Progenitor cell of endocrine pancreas (in vitro differentiated cells): ENCODE results near the gene NFYC. TPM values are rescaled to one million over a fixed set of nuclear protein-coding genes. Genes with fewer than 3 reads are reported as not detected.
"Not testable (repeated sequence)": the region's sequence is repeated elsewhere in the genome, so short reads cannot be mapped to it uniquely, and the experiment has no call there.

Source experiments
- DNase-seq: peaks from one replicate; pipeline ENCODE4 v3.0.0; 2021; ENCODE audit warnings: low spot score; ENCODE audit not compliant: unreplicated experiment
- H3K27ac Mint-ChIP-seq: 2 replicates; pipeline ENCODE4 v1.8.0; 2021; ENCODE audit warnings: mild to moderate bottlenecking, moderate library complexity, mixed read lengths
- H3K27me3 Mint-ChIP-seq: 2 replicates; pipeline ENCODE4 v1.8.0; 2021; ENCODE audit warnings: mixed read lengths
- H3K36me3 Mint-ChIP-seq: 2 replicates; pipeline ENCODE4 v1.8.0; 2022; ENCODE audit warnings: mixed read lengths; ENCODE audit not compliant: insufficient read depth
- H3K4me1 Mint-ChIP-seq: 2 replicates; pipeline ENCODE4 v1.8.0; 2021; ENCODE audit warnings: low read depth, mixed read lengths
- H3K4me3 Mint-ChIP-seq: 2 replicates; pipeline ENCODE4 v1.8.0; 2021; ENCODE audit warnings: low read depth, mild to moderate bottlenecking, moderate library complexity, mixed read lengths
- H3K9me3 Mint-ChIP-seq: 2 replicates; pipeline ENCODE4 v1.8.0; 2021; ENCODE audit warnings: low read depth, mixed read lengths
- CTCF ChIP-seq: fragments of 200-600 bp; sonication (generic); IDR thresholded peaks from one replicate; pipeline ENCODE4 v1.5.0; 2021; ENCODE audit warnings: antibody characterized with exemption, mild to moderate bottlenecking; ENCODE audit not compliant: unreplicated experiment
- total RNA-seq: library from RNA; stranded (reverse); gene quantifications from 2 replicates; pipeline ENCODE4 v1.2.1, GENCODE V29; 2021

NFYC gene
- total RNA-seq, 1 donor from 2014 or later = 73.4 TPM

- H3K4me1 Mint-ChIP-seq = peaks cover 2% of the 10 kb centered on the region
- no peak for DNase-seq
- TF ChIP-seq CTCF = no peak
- H3K27ac Mint-ChIP-seq = no peak overlapping the region
- H3K4me3 Mint-ChIP-seq = no peak overlapping the region
- H3K36me3 Mint-ChIP-seq = no peaks in the 10 kb centered on the region
- no peaks in the 10 kb centered on the region for H3K27me3 Mint-ChIP-seq
- H3K9me3 Mint-ChIP-seq = no peaks in the 10 kb centered on the region
Observed at GRCh38 chr1:40699787-40700186, 8.3 kb downstream of the NFYC start.

- Mint-ChIP-seq H3K4me3 (no peak overlapping the region), H3K27ac (no peak overlapping the region), H3K27me3 (no peaks in the 10 kb centered on the region), H3K4me1 (peaks cover 7% of the 10 kb centered on the region), H3K36me3 (no peaks in the 10 kb centered on the region), H3K9me3 (no peaks in the 10 kb centered on the region)
- TF ChIP-seq CTCF = no peak
- DNase-seq = no peak
Observed at GRCh38 chr1:40701684-40702083, 10.2 kb downstream of the NFYC start.

- not testable (repeated sequence) for H3K4me1 Mint-ChIP-seq, H3K27me3 Mint-ChIP-seq, H3K4me3 Mint-ChIP-seq, H3K27ac Mint-ChIP-seq, H3K9me3 Mint-ChIP-seq, H3K36me3 Mint-ChIP-seq, DNase-seq
Observed at GRCh38 chr1:40702810-40703209, 11.3 kb downstream of the NFYC start.

GRCh38 chr1:40703316-40703715, 11.8 kb downstream of the NFYC start:
- Mint-ChIP-seq H3K27ac (no peak overlapping the region), H3K4me3 (no peak overlapping the region), H3K9me3 (no peaks in the 10 kb centered on the region), H3K27me3 (no peaks in the 10 kb centered on the region), H3K4me1 (peaks cover 7% of the 10 kb centered on the region), H3K36me3 (no peaks in the 10 kb centered on the region)
- no peak for TF ChIP-seq CTCF
- no peak for DNase-seq

GRCh38 chr1:40704817-40705733, 13.6 kb downstream of the NFYC start:
- Mint-ChIP-seq H3K27me3 (no peaks in the 10 kb centered on the region), H3K36me3 (no peaks in the 10 kb centered on the region), H3K27ac (no peak overlapping the region), H3K4me3 (no peak overlapping the region), H3K4me1 (peaks cover 11% of the 10 kb centered on the region), H3K9me3 (no peaks in the 10 kb centered on the region)
- no peak for DNase-seq
- TF ChIP-seq CTCF = no peak

- Mint-ChIP-seq H3K27me3 (no peaks in the 10 kb centered on the region), H3K4me3 (no peak overlapping the region), H3K27ac (no peak overlapping the region), H3K4me1 (peaks cover 25% of the 10 kb centered on the region), H3K9me3 (no peaks in the 10 kb centered on the region), H3K36me3 (no peaks in the 10 kb centered on the region)
- no peak for DNase-seq
- TF ChIP-seq CTCF = no peak
Observed at GRCh38 chr1:40706626-40707025, 15.1 kb downstream of the NFYC start.
